Natural killer cell (primary cell): ENCODE data around the gene SLC46A1. TPM values are rescaled to one million over a fixed set of nuclear protein-coding genes. Genes with fewer than 3 reads are reported as not detected.
A peak's percentile ranks its signal among the peaks of the same experiment; 100 is the strongest.

Experiments
- ATAC-seq, 3 donors: fragments of 150-1000 bp in 2 of 3; fragments of 200-7000 bp in 1 of 3; cut with Tn5 transposase; 1 replicate in 1 of 3; 2 replicates in 2 of 3; pipeline ENCODE4 v1.10.0; 2021; ENCODE audit warnings: mild to moderate bottlenecking in 2 of 3, moderate library complexity in 2 of 3
- DNase-seq, 2 donors: peaks; one replicate each; pipeline versions ENCODE4 v3.0.0 to v3.0.0-alpha.2; 2013 to 2021; ENCODE audit warnings: mixed read lengths in 1 of 2
- H3K27ac ChIP-seq: one replicate; pipeline ENCODE4 v1.5.1; 2013; ENCODE audit warnings: mild to moderate bottlenecking, low read length
- H3K27me3 ChIP-seq: one replicate; pipeline ENCODE4 v1.6.1; 2013; ENCODE audit warnings: low read length; ENCODE audit not compliant: control insufficient read depth, insufficient read depth
- H3K36me3 ChIP-seq: one replicate; pipeline ENCODE4 v1.6.1; 2013; ENCODE audit warnings: low read length; ENCODE audit not compliant: control insufficient read depth, insufficient read depth
- H3K4me1 ChIP-seq: one replicate; pipeline ENCODE4 v1.6.1; 2013; ENCODE audit warnings: low read length; ENCODE audit not compliant: control insufficient read depth, insufficient read depth
- H3K4me3 ChIP-seq: one replicate; pipeline ENCODE4 v1.5.1; 2013; ENCODE audit warnings: low read length
- H3K9me3 ChIP-seq: one replicate; pipeline ENCODE4 v1.6.1; 2013; ENCODE audit warnings: low read length; ENCODE audit not compliant: control insufficient read depth, insufficient read depth
- H3K27ac Mint-ChIP-seq, 2 donors: one replicate each; pipeline ENCODE4 v1.8.0; 2022; ENCODE audit warnings: mild to moderate bottlenecking in 2 of 2, mixed read lengths in 2 of 2, moderate library complexity in 1 of 2
- H3K27me3 Mint-ChIP-seq, 2 donors: one replicate each; pipeline ENCODE4 v1.8.0; 2022; ENCODE audit warnings: low read depth in 2 of 2, mixed read lengths in 2 of 2
- H3K36me3 Mint-ChIP-seq: one replicate; pipeline ENCODE4 v1.8.0; 2022; ENCODE audit warnings: mixed read lengths
- H3K4me1 Mint-ChIP-seq, 2 donors: one replicate each; pipeline ENCODE4 v1.8.0; 2022; ENCODE audit warnings: mixed read lengths in 2 of 2
- H3K4me3 Mint-ChIP-seq: one replicate; pipeline ENCODE4 v1.8.0; 2022; ENCODE audit warnings: mild to moderate bottlenecking, moderate library complexity, mixed read lengths
- H3K9me3 Mint-ChIP-seq, 2 donors: one replicate each; pipeline ENCODE4 v1.8.0; 2022; ENCODE audit warnings: mixed read lengths in 2 of 2
- CTCF ChIP-seq: fragments of 200-600 bp; IDR thresholded peaks from one replicate; pipeline ENCODE4 v1.8.0; 2022; ENCODE audit warnings: antibody characterized with exemption
- WGBS: methylation state at CpG from one replicate; pipeline ENCODE4 v1.1.7; 2013; ENCODE audit warnings: missing lambda C conversion rate; ENCODE audit not compliant: insufficient coverage; 5-methylcytosine and 5-hydroxymethylcytosine counted together
- intact Hi-C: fragments of 100-400 bp; cut with micrococcal nuclease; formaldehyde crosslinking; loops from one replicate; pipeline ENCODE4 v1.14.2; 2022
- total RNA-seq, 4 donors: library from RNA; stranded (reverse); fragments of 120-200 nt in 1 of 4; gene quantifications; one replicate each; pipeline versions ENCODE4 v1.2.3 to v1.2.4, GENCODE V29; 2013 to 2022

Gene SLC46A1
- total RNA-seq, 3 donors from 2014 or later (not counting 1 experiment from before 2014, with no cell fraction given): 0.54 to 0.84 (median 0.55) TPM

- H3K4me1 ChIP-seq: no peaks in the 10 kb centered on the region
- Mint-ChIP-seq H3K27me3 (peaks cover 11 to 20% of the 10 kb centered on the region in 2 donors), H3K9me3 (no peaks in the 10 kb centered on the region), H3K36me3 (no peaks in the 10 kb centered on the region), H3K4me3 (no peak overlapping the region), H3K27ac (no peak overlapping the region), H3K4me1 (peaks cover 8% of the 10 kb centered on the region in 2 donors)
- DNase-seq (peak in 1 of 2 donors; percentile 73), ATAC-seq (peak; percentile 71 to 84 (median 78))
- H3K27me3 ChIP-seq: no peaks in the 10 kb centered on the region
- no peak overlapping the region for H3K27ac ChIP-seq
- no peaks in the 10 kb centered on the region for H3K36me3 ChIP-seq
- 18% methylated on average over 13 of the region's 13 CpGs for WGBS
- H3K9me3 ChIP-seq: no peaks in the 10 kb centered on the region
- H3K4me3 ChIP-seq: no peak overlapping the region
- intact Hi-C loops: no loop called here
- TF ChIP-seq CTCF: peak; percentile 67
Observed at GRCh38 chr17:28416703-28417311, 10.8 kb upstream of the SLC46A1 start.

GRCh38 chr17:28415886-28416285 is 9.9 kb upstream of the SLC46A1 start:
- DNase-seq: no peak
- intact Hi-C loops: no loop called here
- Mint-ChIP-seq H3K27ac (no peak overlapping the region), H3K9me3 (no peaks in the 10 kb centered on the region), H3K4me3 (no peak overlapping the region), H3K4me1 (peaks cover 8% of the 10 kb centered on the region in 2 donors), H3K27me3 (peaks cover 11 to 20% of the 10 kb centered on the region in 2 donors), H3K36me3 (no peaks in the 10 kb centered on the region)
- ATAC-seq: no peak
- Histone ChIP-seq H3K4me3 (no peak overlapping the region), H3K27ac (no peak overlapping the region), H3K27me3 (no peaks in the 10 kb centered on the region), H3K4me1 (no peaks in the 10 kb centered on the region), H3K9me3 (no peaks in the 10 kb centered on the region), H3K36me3 (no peaks in the 10 kb centered on the region)
- WGBS: 92% methylated on average over 3 of the region's 3 CpGs
- TF ChIP-seq CTCF: no peak

- Mint-ChIP-seq H3K4me1 (peaks cover 8% of the 10 kb centered on the region in 2 donors), H3K36me3 (no peaks in the 10 kb centered on the region), H3K4me3 (no peak overlapping the region), H3K27me3 (peaks cover 8 to 13% of the 10 kb centered on the region in 2 donors), H3K27ac (no peak overlapping the region), H3K9me3 (no peaks in the 10 kb centered on the region)
- Histone ChIP-seq H3K4me3 (no peak overlapping the region), H3K9me3 (no peaks in the 10 kb centered on the region), H3K27ac (no peak overlapping the region), H3K4me1 (no peaks in the 10 kb centered on the region), H3K27me3 (no peaks in the 10 kb centered on the region), H3K36me3 (no peaks in the 10 kb centered on the region)
- intact Hi-C loops: no loop called here
- TF ChIP-seq CTCF: no peak
- no peak for ATAC-seq
- no peak for DNase-seq
- 88% methylated on average over 7 of the region's 7 CpGs for WGBS
Observed at GRCh38 chr17:28413804-28414203, 7.8 kb upstream of the SLC46A1 start.

GRCh38 chr17:28412099-28412498 is 6.1 kb upstream of the SLC46A1 start:
- 82% methylated on average over 3 of the region's 3 CpGs for WGBS
- H3K9me3 ChIP-seq: no peaks in the 10 kb centered on the region
- no peaks in the 10 kb centered on the region for H3K4me1 ChIP-seq
- Mint-ChIP-seq H3K4me3 (no peak overlapping the region), H3K36me3 (no peaks in the 10 kb centered on the region), H3K9me3 (no peaks in the 10 kb centered on the region), H3K27me3 (peaks cover 15 to 17% of the 10 kb centered on the region in 2 donors), H3K4me1 (peaks cover 7% of the 10 kb centered on the region in 2 donors), H3K27ac (no peak overlapping the region)
- H3K4me3 ChIP-seq: no peak overlapping the region
- ATAC-seq (no peak), DNase-seq (no peak)
- no peak for TF ChIP-seq CTCF
- peaks cover 3% of the 10 kb centered on the region for H3K27me3 ChIP-seq
- H3K27ac ChIP-seq: no peak overlapping the region
- intact Hi-C loops: no loop called here
- H3K36me3 ChIP-seq: no peaks in the 10 kb centered on the region
